ENCODE results near the gene GNGT1.
"Not testable (repeated sequence)": the region's sequence is repeated elsewhere in the genome, so short reads cannot be mapped to it uniquely, and the experiment has no call there.

The GNGT1 gene

DNA sequence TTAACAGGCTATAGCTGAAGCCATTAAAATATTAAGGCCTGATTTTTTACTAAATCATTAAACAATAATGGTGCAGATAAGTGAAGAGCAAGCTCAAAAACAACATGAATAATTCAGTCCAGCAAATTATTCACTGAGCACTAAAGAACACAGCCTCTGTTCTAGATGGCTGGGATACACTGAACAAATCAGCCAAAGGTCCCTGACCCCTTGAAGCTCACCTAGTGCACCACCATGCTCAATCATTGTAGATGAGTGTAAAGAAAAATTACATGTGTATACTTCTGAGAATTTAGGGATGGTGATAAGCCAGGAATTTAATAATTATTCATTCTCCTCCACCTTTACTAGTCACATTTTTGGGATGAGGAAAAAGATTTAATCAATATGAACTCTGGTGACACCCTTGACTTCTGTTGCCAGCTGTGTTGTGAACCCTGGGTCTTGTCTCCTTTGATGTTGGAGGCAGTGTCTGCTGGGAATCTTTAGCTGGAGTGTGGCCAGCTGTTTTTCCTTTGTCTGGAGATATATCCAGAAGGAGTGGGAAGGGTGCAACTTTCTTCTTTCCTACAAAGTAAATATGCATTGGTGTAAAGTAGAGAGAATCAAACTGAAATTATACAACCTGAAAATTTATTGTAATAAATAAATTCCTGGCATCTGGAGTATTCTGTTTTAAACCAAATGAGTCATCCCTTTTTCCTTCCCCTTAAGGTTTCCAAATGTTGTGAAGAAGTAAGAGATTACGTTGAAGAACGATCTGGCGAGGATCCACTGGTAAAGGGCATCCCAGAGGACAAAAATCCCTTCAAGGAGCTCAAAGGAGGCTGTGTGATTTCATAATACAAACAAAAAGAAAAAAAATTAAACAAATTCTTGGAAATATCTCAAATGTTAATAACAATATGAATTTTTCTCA lies 4.0 kb downstream of the GNGT1 start:
- no peak for DNase-seq (ENCODE audit: low read depth in 2 of 2)

DNA sequence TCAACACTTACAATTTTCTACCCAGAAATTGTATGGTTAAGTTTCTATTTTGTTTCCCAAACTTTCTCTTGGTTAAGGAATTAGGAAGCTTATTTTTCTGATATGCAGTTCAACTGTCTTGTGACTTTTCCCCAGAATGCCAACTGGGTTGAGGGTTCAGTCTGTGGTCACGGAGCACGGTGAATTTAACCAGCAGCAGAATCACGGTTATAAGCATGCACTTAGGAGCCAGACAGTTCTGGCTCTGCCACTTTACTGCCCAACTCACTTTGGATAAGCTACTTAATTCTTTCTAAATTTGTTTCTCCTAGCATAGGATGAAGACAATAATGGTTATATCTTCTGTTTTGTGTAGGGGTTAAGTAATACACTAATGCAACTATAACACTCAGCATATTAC lies 4.9 kb downstream of the GNGT1 start:
- not testable (repeated sequence) for DNase-seq (ENCODE audit: low read depth in 2 of 2)

DNA sequence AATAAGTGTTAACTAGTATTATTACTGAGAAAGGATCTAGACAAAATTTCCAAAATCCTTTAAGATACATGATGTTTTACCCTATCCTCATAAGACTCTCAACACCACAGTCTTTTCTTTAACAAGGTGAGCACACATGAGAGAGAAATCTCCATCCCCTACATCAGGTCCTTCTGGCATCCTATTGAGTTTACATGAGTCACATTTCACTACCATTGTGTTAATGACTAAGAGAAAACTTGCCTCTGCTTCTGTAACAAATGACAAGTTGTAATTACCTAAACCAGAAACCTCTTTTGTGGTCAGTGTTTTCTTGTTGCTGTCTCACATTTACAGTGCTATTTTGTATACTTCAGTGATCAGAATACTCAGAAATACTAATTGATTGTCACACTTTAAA lies 5.3 kb downstream of the GNGT1 start:
- not testable (repeated sequence) for DNase-seq (ENCODE audit: low read depth in 2 of 2)

DNA sequence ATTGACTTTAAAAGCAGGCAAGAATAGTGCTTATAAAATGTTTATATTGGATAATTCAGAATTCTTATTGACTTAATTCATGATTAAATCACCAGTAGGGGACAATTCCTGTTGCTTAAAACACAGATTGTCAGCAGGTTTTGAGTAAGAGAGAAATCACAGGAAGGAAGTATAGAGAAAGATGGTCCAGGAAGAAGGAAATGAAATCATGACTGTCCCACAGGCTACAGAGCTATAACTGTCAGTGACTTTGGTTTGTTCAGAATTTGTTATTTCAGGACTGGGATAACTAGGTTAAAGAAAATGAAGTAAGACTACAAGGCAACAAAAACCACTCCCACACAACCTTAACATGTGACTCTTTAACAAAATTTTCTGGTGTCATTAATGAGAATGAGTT lies 6.8 kb downstream of the GNGT1 start:
- DNase-seq (ENCODE audit: low read depth in 2 of 2): no peak

DNA sequence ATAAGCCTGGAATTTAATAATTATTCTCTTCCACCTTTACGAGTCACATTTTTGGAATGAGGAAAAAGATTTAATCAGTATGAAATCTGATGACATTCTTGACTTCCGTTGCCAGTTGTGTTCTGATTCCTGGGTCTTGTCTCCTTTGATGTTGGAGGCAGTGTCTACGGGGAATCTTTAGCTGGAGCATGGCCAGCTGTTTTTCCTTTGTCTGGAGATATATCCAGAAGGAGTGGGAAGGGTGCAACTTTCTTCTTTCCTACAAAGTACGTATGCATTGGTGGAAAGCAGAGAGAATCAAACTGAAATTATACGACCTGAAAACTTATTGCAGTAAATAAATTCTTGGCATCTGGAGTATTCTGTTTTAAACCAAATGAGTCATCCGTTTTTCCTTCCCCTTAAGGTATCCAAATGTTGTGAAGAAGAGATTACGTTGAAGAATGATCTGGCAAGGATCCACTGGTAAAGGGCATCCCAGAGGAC lies 8.3 kb downstream of the GNGT1 start:
- no peak for DNase-seq (ENCODE audit: low read depth in 2 of 2)

DNA sequence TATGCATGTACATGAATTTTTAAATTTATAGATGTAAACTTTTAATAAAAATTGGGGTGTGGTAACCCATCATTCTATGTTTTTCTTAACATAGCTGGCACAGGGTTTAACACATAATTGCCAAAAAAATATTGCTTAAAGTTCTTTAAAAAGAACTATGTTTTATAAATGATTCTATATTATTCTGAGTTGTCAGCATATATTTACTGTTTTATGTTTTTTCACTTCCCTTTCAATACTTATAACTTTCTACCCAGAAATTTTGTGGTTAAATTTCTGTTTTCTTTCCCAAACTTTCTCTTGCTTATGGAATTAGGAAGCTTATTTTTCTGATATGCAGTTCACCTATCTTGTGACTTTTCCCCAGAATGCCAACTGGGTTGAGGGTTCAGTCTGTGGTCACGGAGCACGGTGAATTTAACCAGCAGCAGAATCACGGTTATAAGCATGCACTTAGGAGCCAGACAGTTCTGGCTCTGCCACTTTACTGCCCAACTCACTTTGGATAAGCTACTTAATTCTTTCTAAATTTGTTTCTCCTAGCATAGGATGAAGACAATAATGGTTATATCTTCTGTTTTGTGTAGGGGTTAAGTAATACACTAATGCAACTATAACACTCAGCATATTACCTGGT lies 9.0 kb downstream of the GNGT1 start:
- not testable (repeated sequence) for DNase-seq (ENCODE audit: low read depth in 2 of 2)

DNA sequence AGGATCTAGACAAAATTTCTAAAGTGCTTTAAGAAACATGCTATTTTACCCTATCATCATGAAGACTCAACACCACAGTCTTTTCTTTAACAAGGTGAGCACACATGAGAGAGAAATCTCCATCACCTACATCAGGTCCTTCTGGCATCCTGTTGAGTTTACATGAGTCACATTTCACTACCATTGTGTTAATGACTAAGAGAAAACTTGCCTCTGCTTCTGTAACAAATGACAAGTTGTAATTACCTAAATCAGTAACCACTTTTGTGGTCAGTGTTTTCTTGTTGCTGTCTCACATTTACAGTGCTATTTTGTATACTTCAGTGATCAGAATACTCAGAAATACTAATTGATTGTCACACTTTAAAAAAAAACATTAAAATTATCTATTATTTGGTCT lies 9.5 kb downstream of the GNGT1 start:
- DNase-seq (ENCODE audit: low read depth in 2 of 2): not testable (repeated sequence)

DNA sequence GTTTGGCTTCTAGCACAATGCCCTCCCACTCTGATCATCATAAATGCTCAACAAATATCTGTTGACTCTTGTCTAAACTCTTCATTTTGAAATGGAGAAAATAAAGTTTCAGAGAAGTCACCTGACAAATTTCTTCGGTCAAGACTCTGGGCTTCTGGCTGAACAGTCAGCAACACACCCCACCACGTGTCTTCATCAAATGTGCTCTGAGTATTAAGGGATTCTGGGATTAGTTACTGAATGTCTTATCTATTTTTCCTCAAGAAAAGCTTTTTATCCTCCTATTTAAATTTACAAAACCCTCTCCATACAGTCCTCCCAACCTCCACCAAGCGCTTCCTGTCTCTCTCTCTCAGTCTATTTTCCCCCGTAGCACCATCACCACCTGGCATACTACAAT lies 9.9 kb downstream of the GNGT1 start:
- not testable (repeated sequence) for DNase-seq (ENCODE audit: low read depth in 2 of 2)

DNA sequence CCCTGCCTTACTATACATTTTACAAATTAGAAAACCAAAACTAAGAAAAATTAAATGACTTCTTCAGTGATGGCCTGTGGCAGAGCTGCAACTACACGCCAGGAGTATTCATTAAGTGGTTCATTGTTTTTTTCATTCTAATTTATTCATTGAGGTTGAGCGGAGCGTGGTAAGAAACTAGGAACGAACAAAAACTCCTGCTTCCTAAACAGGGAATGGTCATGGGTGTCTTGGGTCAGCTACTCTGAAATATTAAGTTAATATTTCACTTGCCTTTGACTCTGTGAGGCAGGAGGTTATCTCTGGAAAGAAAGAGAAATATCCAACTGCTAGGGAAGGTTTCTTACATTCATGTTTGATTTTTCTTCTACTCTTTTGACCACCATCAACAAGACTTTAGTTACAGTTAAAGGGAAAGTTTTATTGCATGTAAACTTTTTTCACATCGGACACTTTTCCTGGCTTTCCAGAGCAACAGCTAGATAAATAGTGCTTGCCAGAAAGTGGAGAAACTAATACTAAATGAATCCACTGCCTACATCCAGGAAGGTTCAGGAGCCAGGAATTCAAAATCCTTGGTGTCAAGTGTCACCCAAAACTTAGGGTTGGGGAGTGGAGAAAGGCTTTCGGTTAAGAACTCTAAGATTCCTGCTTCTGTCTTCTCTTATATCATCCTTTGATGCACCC lies 14.3 kb downstream of the GNGT1 start:
- no peak for DNase-seq (ENCODE audit: low read depth in 2 of 2)

DNA sequence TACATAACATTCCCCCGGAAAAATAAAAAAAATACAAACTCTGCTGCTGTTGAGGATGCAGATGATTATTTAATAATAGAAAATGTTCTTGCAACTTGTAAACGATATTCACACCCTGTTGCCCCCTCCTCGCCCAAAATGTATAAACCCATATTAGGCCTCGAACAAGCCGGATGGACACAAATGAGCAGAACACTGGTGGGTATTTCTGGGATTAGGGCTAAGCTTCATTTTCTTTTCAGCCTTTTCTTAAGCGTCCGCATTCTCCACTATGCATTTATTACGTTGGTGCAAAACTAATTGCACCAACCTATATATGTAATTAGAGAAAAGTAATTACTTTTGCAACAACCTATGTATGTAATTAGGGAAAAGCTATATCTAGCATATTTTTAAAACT lies 14.8 kb downstream of the GNGT1 start:
- no peak for DNase-seq (ENCODE audit: low read depth in 2 of 2)

DNA sequence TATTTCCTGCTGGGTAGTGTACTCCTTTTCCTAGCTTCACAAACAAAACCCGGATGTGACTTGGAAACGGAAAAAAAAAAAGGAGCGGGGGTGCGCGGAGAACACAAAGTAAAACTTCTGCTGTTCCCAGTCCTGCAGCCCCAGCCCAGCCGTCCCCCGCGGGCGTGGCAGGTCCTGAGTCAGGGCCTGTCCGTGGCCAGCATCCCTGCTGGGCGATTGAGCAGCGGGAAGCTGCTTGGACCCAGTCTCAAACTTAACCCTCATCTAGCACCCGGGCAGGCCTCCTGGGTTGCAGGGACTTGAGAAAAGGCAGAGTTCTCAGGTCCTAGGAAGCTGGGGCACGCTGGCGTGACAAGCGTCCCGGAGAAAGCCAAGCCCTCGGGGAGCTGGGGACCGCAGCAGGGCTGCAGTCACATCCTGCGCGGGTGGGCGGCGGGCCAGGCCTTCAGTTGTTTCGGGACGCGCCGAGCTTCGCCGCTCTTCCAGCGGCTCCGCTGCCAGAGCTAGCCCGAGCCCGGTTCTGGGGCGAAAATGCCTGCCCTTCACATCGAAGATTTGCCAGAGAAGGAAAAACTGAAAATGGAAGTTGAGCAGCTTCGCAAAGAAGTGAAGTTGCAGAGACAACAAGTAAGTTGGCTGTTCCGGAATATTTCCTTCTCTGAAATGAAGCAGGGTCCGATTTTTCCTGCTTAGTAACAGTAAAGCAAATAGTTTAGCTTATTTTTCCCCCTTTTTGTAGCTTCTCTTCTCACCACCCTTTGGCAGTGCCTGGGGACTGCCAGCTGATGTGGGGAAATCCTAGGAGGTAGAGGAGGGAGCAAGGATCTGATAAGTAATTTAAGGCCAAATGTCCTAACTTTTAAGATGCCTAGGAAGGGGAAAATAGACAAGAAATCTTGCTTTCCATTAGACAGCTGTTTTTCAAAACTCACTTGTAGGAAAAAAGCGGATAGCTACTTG lies 15.5 kb downstream of the GNGT1 start, which contains the start of gene GNG11:
Gene GNG11 (plus strand): TSS at position 129 of the 960 bp plus-strand sequence. CDS start 403 bp downstream, at position 532.
- DNase-seq (ENCODE audit: low read depth in 2 of 2): peak in 1 of 2 donors; percentile 14

DNA sequence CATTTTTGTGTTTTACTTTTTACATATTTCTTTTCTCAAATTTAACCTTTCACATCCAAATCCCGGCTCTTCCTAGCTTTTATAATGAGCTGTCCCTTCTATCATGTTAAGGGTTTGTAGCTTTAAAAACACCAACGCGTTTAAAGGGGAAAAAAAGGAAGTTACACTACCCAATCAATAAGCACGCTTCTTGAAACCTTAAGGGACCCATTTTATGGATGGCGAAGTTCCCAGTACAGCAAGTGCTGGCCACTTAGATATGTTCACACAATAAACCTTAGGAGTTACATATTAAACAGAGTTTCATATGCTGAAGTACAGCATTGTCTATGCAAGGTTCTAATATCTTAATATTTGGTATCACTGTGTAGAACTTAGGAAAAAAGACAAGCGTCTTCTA lies 16.9 kb downstream of the GNGT1 start:
- no peak for DNase-seq (ENCODE audit: low read depth in 2 of 2)

DNA sequence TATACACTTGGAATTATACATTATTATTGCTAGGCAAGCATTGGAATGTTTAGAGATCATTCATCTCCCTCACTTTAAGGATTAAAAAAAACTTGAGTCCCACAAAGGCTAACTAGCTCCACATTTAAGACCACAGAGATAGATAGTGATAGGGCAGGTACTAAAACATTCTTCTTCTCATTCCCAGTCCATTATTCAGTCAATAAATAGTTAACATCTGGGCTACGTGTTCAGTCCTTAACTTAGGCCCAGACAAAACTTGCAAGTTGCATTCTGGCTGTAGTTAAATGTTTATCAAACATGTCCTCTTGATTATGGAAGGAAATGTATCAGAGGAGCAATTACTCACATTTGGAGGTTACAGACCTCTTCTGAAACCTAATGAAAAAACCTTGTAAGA lies 17.6 kb downstream of the GNGT1 start:
- DNase-seq (ENCODE audit: low read depth in 2 of 2): no peak

DNA sequence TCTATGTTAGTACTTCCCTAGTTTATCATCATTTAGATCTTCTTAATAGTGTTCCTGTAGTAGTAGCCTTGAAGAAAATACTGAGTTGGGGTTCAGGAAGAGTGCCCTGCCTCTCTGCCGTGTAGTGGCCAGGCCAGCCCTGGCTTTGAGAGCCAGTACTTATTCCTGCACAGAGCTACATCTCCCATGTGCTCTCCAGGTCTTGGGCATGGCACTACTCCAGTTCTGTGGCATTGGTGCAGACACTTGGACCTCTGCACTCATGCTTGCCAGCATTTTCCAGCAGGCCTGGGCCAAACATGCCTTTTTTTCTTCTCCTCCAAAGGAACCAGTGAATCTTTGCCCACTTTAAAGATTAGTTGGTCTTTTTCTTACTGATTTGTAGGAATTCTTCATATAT lies 20.4 kb downstream of the GNGT1 start:
- DNase-seq (ENCODE audit: low read depth in 2 of 2): no peak

DNA sequence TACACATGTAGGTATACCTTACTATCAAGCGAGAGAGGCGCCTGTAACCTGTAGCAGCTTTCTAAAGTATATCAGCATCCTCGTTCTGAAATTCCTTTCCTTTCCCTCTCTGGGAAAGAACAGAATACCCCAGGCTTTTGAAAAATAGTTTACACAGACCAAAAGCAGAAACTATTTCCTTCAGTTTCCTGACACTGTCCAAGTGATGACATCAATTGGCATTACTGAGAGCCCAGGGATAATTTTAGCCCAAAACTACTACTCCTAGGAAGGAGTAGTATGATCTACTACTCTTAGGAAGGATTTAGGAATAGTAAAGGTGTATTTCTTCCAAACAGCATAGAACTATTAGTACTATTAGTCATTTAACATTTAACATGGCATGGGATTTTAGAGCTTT lies 21.2 kb downstream of the GNGT1 start:
- DNase-seq (ENCODE audit: low read depth in 2 of 2): no peak

DNA sequence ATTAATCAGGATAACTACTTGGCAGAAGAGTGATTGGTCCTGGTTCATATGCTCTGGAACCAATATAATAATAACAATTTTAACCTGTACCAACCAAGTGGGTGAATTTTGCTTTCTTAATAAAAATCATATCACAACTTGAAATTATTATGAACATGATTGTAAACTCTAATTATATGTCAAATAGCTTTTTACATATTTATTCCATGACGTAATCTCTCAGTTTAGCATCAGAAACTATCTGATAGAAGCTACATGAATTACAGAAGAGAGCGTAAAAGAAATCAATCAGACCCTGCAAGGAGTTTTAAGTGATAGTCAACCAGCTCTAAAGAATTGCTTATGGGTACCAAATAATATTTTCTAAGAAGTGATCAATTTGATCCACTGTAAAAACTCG lies 25.3 kb downstream of the GNGT1 start:
- no peak for DNase-seq (ENCODE audit: low read depth in 2 of 2)

DNA sequence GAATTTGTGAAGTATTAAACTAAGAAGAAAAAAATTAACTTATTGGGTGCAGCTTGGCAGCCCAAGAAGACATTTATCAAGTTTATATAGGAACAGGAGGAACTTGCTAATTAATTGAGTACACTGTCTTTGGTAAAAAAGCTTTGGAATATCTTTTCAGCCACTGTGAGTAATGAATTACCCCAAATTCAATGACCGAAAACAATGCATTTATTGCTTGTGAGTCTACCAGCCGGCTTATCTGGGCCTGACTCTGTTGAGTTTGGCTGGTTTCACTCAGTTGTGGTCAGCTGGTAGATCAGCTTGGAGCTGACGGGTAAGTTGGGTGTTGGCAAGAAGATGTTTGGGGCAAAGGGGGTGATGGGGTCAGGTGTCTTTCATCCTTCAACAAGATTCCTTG lies 26.8 kb downstream of the GNGT1 start:
- DNase-seq (ENCODE audit: low read depth in 2 of 2): no peak

DNA sequence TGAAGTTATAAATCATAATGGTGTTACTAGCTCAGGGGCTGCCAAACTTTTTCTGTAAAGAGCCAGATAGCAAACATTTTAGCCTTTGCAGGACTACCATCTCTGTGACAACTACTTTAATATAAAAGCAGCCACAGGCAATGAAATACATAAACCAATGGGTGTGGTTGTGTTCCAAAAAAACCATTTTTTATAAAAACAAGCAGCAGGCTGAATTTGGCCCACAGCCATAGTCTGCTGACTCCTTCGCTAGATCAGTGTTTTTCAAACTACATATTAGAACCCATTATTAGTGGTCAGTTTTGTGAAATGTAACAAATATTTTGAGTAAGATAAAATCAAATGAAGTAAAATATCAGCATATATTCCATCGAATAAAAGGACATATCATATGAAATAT lies 28.7 kb downstream of the GNGT1 start:
- no peak for DNase-seq (ENCODE audit: low read depth in 2 of 2)

DNA sequence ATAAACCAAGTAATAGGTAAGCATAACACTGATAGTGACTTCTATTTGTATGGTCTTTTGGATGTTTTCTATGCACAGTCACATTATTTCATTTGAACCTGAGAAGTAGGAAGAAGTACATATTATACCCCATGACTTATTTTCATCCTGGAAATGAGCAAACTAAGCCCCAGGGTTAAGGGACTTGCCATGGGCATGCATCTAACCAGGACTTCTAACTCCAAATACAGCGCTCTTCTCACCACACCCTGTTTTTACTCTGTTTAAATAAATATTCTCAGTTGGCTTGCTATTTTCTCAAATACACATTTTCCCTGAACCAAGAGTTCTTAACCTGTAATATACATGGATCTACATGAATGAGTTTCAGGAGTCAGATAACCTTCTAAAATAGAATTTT lies 31.5 kb downstream of the GNGT1 start:
- DNase-seq (ENCODE audit: low read depth in 2 of 2): no peak

DNA sequence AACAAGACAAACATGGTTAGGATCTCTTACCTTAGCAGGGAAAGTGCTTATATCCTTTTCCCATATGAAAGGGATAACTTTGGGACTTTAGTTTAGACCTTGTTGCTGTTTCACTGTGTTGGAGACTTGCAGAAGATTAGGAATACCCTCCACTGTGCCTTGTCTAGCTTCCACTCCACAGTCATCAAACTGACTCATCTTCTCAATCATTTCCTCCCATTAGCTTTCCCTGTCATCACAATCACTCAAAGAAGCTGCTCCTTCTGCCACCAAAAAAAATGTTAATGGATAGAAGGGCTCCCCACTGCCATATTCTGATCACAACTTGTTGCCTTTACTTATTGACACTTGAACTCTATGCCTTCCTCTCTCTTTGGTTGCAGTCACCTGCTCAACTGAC lies 31.9 kb downstream of the GNGT1 start:
- no peak for DNase-seq (ENCODE audit: low read depth in 2 of 2)

DNA sequence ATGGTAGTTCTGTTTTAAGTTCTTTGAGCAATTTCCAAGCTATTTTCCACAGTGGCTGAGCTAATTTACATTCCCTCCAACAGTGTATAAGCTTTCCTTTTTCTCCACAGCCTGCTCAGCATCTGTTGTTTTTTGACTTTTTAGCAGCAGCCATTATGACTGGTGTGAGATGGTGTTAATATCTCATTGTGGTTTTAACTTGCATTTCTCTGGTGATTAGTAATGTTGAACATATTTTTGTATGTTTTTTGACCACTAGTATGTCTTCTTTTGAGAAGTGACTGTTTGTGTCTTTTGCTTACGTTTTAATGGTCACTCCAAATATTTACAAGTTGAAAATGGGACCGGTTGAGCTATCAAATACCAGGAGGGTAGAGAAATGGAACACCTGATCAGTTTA lies 35.6 kb downstream of the GNGT1 start:
- DNase-seq (ENCODE audit: low read depth in 2 of 2): no peak

Measured in stimulated activated CD4-positive, alpha-beta T cell treated with anti-CD3 and anti-CD28 coated beads, Interleukin-15, amount 100 ng/mL, for 48 hours (primary cell).